Panc1 (cell line): Measurements from ENCODE around the gene ERBB2. TPM values are rescaled to one million over a fixed set of nuclear protein-coding genes. Genes with fewer than 3 reads are reported as not detected.

Experiments
- ATAC-seq: fragments of 200-7000 bp; cut with Tn5 transposase; 2 replicates; pipeline ENCODE4 v1.9.1; 2020; ENCODE audit warnings: mild to moderate bottlenecking, moderate library complexity
- BruUV-seq: library from RNA; stranded (reverse); fragments of 400-500 nt; replicated peaks from 2 replicates; lab custom pipeline; 2021; lab: Mats Ljungman, UMichigan
- CTCF ChIA-PET: fragments of 300-600 bp; sonication (Branson Sonifier 250); formaldehyde crosslinking; loops from one replicate; lab custom pipeline; 2022; ENCODE audit warnings: antibody characterized with exemption; lab: Charles Lee
- POLR2A ChIA-PET: fragments of 300-600 bp; sonication (Branson Sonifier 250); formaldehyde crosslinking; loops from one replicate; lab custom pipeline; 2022; ENCODE audit warnings: antibody characterized with exemption; lab: Charles Lee
- DNase-seq: peaks from one replicate; pipeline ENCODE4 v3.0.0-alpha.2; 2010; ENCODE audit warnings: low read depth, low spot score
- H3K27ac ChIP-seq: 2 replicates; pipeline ENCODE4 v1.5.1; 2011; ENCODE audit warnings: mild to moderate bottlenecking, low read length, inconsistent platforms
- H3K27me3 ChIP-seq: fragments of 200-500 bp; sonication (Bioruptor generic); 2 replicates; pipeline ENCODE4 v1.6.0; 2014; ENCODE audit warnings: low read length, inconsistent platforms; ENCODE audit not compliant: control insufficient read depth, insufficient read depth
- H3K36me3 ChIP-seq: fragments of 200-500 bp; sonication (Bioruptor generic); 2 replicates; pipeline ENCODE4 v1.5.1; 2014; ENCODE audit warnings: inconsistent platforms, mild to moderate bottlenecking, low read length, moderate library complexity; ENCODE audit not compliant: control insufficient read depth, insufficient read depth
- H3K4me1 ChIP-seq: 2 replicates; pipeline ENCODE4 v1.5.1; 2011; ENCODE audit warnings: inconsistent platforms, mild to moderate bottlenecking, low read length, moderate library complexity; ENCODE audit not compliant: control insufficient read depth, insufficient read depth
- H3K4me3 ChIP-seq, 2 experiments: 2 replicates each; pipeline ENCODE4 v1.5.1; 2011 to 2012; ENCODE audit warnings: low read depth in 2 of 2, low read length in 2 of 2, mild to moderate bottlenecking in 2 of 2, inconsistent platforms in 1 of 2, moderate library complexity in 1 of 2
- H3K9me3 ChIP-seq: fragments of 200-500 bp; sonication (Bioruptor generic); 2 replicates; pipeline ENCODE4 v1.5.1; 2014; ENCODE audit warnings: low read depth, mild to moderate bottlenecking, inconsistent platforms, low read length, moderate library complexity; ENCODE audit not compliant: control insufficient read depth, insufficient read depth
- POLR2AphosphoS5 ChIP-seq: IDR thresholded peaks from 2 replicates; pipeline ENCODE4 v1.6.1; 2012; ENCODE audit warnings: mild to moderate bottlenecking, low read depth, low read length, moderate library complexity
- REST ChIP-seq, 2 experiments: IDR thresholded peaks; 2 replicates each; pipeline ENCODE4 v1.6.1; 2011 to 2012; ENCODE audit warnings: low read depth in 2 of 2, control low read depth in 1 of 2, low read length in 1 of 2, mild to moderate bottlenecking in 1 of 2, moderate library complexity in 1 of 2; ENCODE audit not compliant: insufficient read depth in 1 of 2
- SIN3A ChIP-seq: IDR thresholded peaks from 2 replicates; pipeline ENCODE4 v1.6.1; 2012; ENCODE audit warnings: low read depth, mild to moderate bottlenecking, low read length, moderate library complexity, borderline replicate concordance; ENCODE audit not compliant: insufficient read depth
- TCF7L2 ChIP-seq: IDR thresholded peaks from 2 replicates; pipeline ENCODE4 v1.6.1; 2011; ENCODE audit warnings: mild to moderate bottlenecking, low read depth, low read length, inconsistent platforms
- in situ Hi-C: cut with HindIII; loops from 2 replicates; pipeline ENCODE4 v1.10.0; 2016; ENCODE audit warnings: low sequenced_read_pairs, low pct_unique_long_range_greater_than_20kb
- intact Hi-C: fragments of 100-400 bp; cut with micrococcal nuclease; formaldehyde crosslinking; loops from one replicate; pipeline ENCODE4 v1.10.0; 2022; ENCODE audit not compliant: unreplicated experiment
- total RNA-seq: library from RNA; stranded (reverse); gene quantifications from one replicate; pipeline ENCODE4 v1.2.1, GENCODE V29; 2021; ENCODE audit not compliant: unreplicated experiment
- TF ChIP-seq, protein P1 (sequence below): fragments of 450-650 bp; IDR thresholded peaks from 2 replicates; pipeline ENCODE4 v1.5.1; 2017; ENCODE audit warnings: mild to moderate bottlenecking

Gene ERBB2
- total RNA-seq, 1 experiment from 2014 or later = 68.6 TPM

GRCh38 chr17:39754161-39754957, 54.5 kb downstream of the ERBB2 start:
- peaks cover 9% of the 10 kb centered on the region; the same call in 1 of the 2 replicates for H3K4me1 ChIP-seq
- H3K36me3 ChIP-seq = no peaks in the 10 kb centered on the region
- in situ Hi-C loops (no loop called here), intact Hi-C loops (loop anchor here (5.0 kb wide), 1 partner anchor 127 kb away; the partner anchor contains the start of gene PPP1R1B)
- H3K9me3 ChIP-seq = no peaks in the 10 kb centered on the region
- ATAC-seq = peak; percentile 95
- peak; percentile 35 for DNase-seq
- peak overlapping the region; percentile 58 to 68 for H3K4me3 ChIP-seq
- peak overlapping the region; percentile 80 for H3K27ac ChIP-seq
- TF ChIP-seq SIN3A (peak; percentile 73; the same call in 1 of the 2 replicates), TCF7L2 (peak; percentile 53; the same call in 1 of the 2 replicates), POLR2AphosphoS5 (peak; percentile 66), REST (IDR thresholded peaks at IDR 0.05; ENCODE audit: insufficient read depth in 1 of 2, low read depth in 2 of 2, low read length in 1 of 2) (no peak)
- TF ChIP-seq, protein P1, sequence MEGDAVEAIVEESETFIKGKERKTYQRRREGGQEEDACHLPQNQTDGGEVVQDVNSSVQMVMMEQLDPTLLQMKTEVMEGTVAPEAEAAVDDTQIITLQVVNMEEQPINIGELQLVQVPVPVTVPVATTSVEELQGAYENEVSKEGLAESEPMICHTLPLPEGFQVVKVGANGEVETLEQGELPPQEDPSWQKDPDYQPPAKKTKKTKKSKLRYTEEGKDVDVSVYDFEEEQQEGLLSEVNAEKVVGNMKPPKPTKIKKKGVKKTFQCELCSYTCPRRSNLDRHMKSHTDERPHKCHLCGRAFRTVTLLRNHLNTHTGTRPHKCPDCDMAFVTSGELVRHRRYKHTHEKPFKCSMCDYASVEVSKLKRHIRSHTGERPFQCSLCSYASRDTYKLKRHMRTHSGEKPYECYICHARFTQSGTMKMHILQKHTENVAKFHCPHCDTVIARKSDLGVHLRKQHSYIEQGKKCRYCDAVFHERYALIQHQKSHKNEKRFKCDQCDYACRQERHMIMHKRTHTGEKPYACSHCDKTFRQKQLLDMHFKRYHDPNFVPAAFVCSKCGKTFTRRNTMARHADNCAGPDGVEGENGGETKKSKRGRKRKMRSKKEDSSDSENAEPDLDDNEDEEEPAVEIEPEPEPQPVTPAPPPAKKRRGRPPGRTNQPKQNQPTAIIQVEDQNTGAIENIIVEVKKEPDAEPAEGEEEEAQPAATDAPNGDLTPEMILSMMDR = peak; percentile 97
- CTCF ChIA-PET = no interaction called here
- POLR2A ChIA-PET = interaction anchor here (0.6 kb wide), 1 partner anchor 1171 kb away, joined by 3 read pairs; no protein-coding TSS in a partner anchor
- H3K27me3 ChIP-seq = no peaks in the 10 kb centered on the region; the same call in 1 of the 2 replicates
- BruUV-seq = no TSS peak

DNA sequence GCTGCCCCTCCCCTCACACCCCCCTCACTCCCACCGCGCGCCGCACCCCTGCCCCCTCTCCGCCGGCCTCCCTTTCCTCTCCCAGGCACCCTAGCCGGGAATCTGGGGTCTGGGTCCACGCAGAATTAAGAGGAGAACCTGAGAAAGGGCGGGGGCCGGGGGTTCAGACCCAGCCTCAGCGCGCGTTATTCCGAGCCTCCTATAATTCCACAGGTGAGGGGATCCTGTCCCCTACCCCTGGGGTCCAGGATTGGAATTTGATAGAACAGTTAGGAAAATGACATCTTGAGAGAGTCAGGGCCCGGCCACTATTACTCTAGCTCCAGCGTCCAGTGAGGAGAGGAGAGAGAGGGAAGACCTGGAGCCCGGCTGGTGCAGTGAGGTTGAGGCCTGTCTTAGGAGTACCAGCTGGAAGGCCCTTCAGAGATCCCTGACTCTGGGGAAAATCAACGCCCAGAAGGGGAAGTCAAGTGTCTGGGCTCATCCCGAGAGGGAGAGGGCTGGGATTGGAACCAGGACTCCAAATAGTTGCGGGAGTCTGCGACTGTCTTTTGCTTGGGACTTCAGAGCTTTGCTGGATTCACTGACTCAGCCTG, 55.2 kb downstream of the ERBB2 start:
- no peaks in the 10 kb centered on the region; the same call in 1 of the 2 replicates for H3K27me3 ChIP-seq
- POLR2A ChIA-PET = interaction anchor here (0.6 kb wide), 1 partner anchor 1170 kb away, joined by 3 read pairs; no protein-coding TSS in a partner anchor
- H3K27ac ChIP-seq = peak overlapping the region; percentile 80
- BruUV-seq = no TSS peak
- DNase-seq (no peak), ATAC-seq (no peak)
- no peaks in the 10 kb centered on the region for H3K9me3 ChIP-seq
- peak overlapping the region; percentile 58 to 68 for H3K4me3 ChIP-seq
- intact Hi-C loops = loop anchor here (5.0 kb wide), 1 partner anchor 128 kb away; the partner anchor contains the start of gene PPP1R1B
- in situ Hi-C loops = no loop called here
- peaks cover 9% of the 10 kb centered on the region; the same call in 1 of the 2 replicates for H3K4me1 ChIP-seq
- H3K36me3 ChIP-seq = no peaks in the 10 kb centered on the region
- no peak for TF ChIP-seq POLR2AphosphoS5
- no peak for TF ChIP-seq TCF7L2
- TF ChIP-seq SIN3A = no peak
- CTCF ChIA-PET = interaction anchor here (0.6 kb wide), 1 partner anchor 266 kb away, joined by 3 read pairs; no protein-coding TSS in a partner anchor
